SU-DHL-6 (cell line): ENCODE results near the gene MMRN1.

Experiments
- H2AFZ ChIP-seq: fragments of 200-600 bp; sonication (generic); 2 replicates; pipeline ENCODE4 v1.6.1; 2014; ENCODE audit warnings: low read depth, mild to moderate bottlenecking, moderate library complexity, mixed read lengths, antibody characterized with exemption, low read length; ENCODE audit not compliant: severe bottlenecking
- H3F3A ChIP-seq: fragments of 200-600 bp; shearing (Covaris generic); 2 replicates; pipeline ENCODE4 v1.6.0; 2016; ENCODE audit warnings: antibody characterized with exemption, mild to moderate bottlenecking; ENCODE audit not compliant: insufficient read depth
- H3K27ac ChIP-seq: fragments of 200-600 bp; sonication (generic); 2 replicates; pipeline ENCODE4 v1.5.1; 2016; ENCODE audit warnings: low read depth, mild to moderate bottlenecking, low read length, moderate library complexity, mixed read lengths
- H3K27me3 ChIP-seq: fragments of 200-600 bp; sonication (generic), shearing (Covaris generic); 2 replicates; pipeline ENCODE4 v1.6.0; 2014; ENCODE audit warnings: mild to moderate bottlenecking, low read length
- H3K36me3 ChIP-seq: fragments of 200-600 bp; sonication (generic); 2 replicates; pipeline ENCODE4 v1.6.1; 2014; ENCODE audit warnings: mild to moderate bottlenecking, low read length, mixed read lengths
- H3K4me2 ChIP-seq: fragments of 300-600, 200-600 bp; shearing (Covaris generic), sonication (generic); 2 replicates; pipeline ENCODE4 v1.6.0; 2014; ENCODE audit warnings: low read length, low read depth, mild to moderate bottlenecking; ENCODE audit not compliant: poor library complexity, severe bottlenecking
- H3K4me3 ChIP-seq: fragments of 200-600 bp; sonication (generic); 2 replicates; pipeline ENCODE4 v1.5.1; 2014; ENCODE audit warnings: antibody characterized with exemption, low read length, mild to moderate bottlenecking, mixed read lengths; ENCODE audit not compliant: insufficient read depth, poor library complexity, severe bottlenecking
- H3K79me2 ChIP-seq: fragments of 200-600 bp; sonication (generic); 2 replicates; pipeline ENCODE4 v1.6.1; 2014; ENCODE audit warnings: mild to moderate bottlenecking, low read length, moderate library complexity; ENCODE audit not compliant: insufficient read depth
- H3K9ac ChIP-seq: fragments of 200-600 bp; sonication (generic); 2 replicates; pipeline ENCODE4 v1.7.0; 2014; ENCODE audit warnings: mild to moderate bottlenecking, low read length
- H3K9me2 ChIP-seq: fragments of 200-600 bp; sonication (generic); replicated peaks from 2 replicates; pipeline ENCODE4 v1.6.1; 2014; ENCODE audit warnings: low read length; ENCODE audit not compliant: insufficient read depth
- H3K9me3 ChIP-seq: fragments of 200-600 bp; sonication (generic); 2 replicates; pipeline ENCODE4 v1.6.1; 2014; ENCODE audit warnings: low read length, mixed read lengths; ENCODE audit not compliant: insufficient read depth
- H4K20me1 ChIP-seq: fragments of 200-600 bp; sonication (generic); 2 replicates; pipeline ENCODE4 v1.6.1; 2014; ENCODE audit warnings: low read depth, mild to moderate bottlenecking, antibody characterized with exemption, low read length, moderate library complexity, mixed read lengths
- CTCF ChIP-seq: fragments of 200-600 bp; sonication (generic); IDR thresholded peaks from one replicate; pipeline ENCODE4 v1.5.1; 2017; ENCODE audit warnings: antibody characterized with exemption, mild to moderate bottlenecking, low read length, moderate library complexity; ENCODE audit not compliant: insufficient read depth, poor library complexity, severe bottlenecking
- EZH2phosphoT487 ChIP-seq: fragments of 200-600 bp; sonication (generic), shearing (Covaris generic); conservative IDR thresholded peaks from 2 replicates; pipeline ENCODE4 v1.6.1; 2018; ENCODE audit warnings: mild to moderate bottlenecking, antibody characterized with exemption, low read length, moderate library complexity, mixed read lengths

The MMRN1 gene

GRCh38 chr4:89878611-89879010 is 16.0 kb upstream of the MMRN1 start:
- Histone ChIP-seq H3K9me3 (no peaks in the 10 kb centered on the region), H3F3A (no peaks in the 10 kb centered on the region), H3K27me3 (no peaks in the 10 kb centered on the region), H3K9me2 (no peaks in the 10 kb centered on the region), H2AFZ (no peak overlapping the region), H3K9ac (no peak overlapping the region), H3K27ac (no peak overlapping the region), H4K20me1 (no peaks in the 10 kb centered on the region), H3K4me2 (no peak overlapping the region), H3K36me3 (no peaks in the 10 kb centered on the region), H3K79me2 (no peaks in the 10 kb centered on the region), H3K4me3 (no peak overlapping the region)
- TF ChIP-seq CTCF (no peak), EZH2phosphoT487 (no peak)

DNA sequence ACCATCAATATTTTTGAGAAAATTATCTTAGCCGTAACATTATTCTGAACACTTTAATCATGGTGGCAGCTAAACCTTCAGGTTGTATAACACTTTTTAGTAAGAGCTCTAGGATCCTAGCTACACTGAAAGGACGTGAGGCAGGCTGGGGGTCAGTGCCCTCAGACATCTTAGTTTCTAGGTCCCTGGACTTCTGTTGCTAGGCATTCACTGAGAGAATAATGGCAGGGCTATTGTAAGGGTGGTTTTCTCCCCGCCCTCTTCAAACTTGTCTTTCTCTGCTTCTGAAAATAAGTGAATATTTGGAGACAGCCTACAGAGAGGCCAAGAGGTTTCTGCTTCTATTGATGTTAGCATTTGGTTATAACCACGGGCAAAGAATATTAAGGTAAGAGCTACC is 15.4 kb upstream of the MMRN1 start:
- H2AFZ ChIP-seq: no peak overlapping the region
- no peaks in the 10 kb centered on the region for H3K9me3 ChIP-seq
- H3K79me2 ChIP-seq: no peaks in the 10 kb centered on the region
- H3K27ac ChIP-seq: no peak overlapping the region
- H3K4me2 ChIP-seq: no peak overlapping the region
- no peaks in the 10 kb centered on the region for H3K27me3 ChIP-seq
- H3K4me3 ChIP-seq: no peak overlapping the region
- H3F3A ChIP-seq: no peaks in the 10 kb centered on the region
- TF ChIP-seq CTCF (no peak), EZH2phosphoT487 (no peak)
- H3K9me2 ChIP-seq: no peaks in the 10 kb centered on the region
- H4K20me1 ChIP-seq: no peaks in the 10 kb centered on the region
- H3K9ac ChIP-seq: no peak overlapping the region
- no peaks in the 10 kb centered on the region for H3K36me3 ChIP-seq

DNA sequence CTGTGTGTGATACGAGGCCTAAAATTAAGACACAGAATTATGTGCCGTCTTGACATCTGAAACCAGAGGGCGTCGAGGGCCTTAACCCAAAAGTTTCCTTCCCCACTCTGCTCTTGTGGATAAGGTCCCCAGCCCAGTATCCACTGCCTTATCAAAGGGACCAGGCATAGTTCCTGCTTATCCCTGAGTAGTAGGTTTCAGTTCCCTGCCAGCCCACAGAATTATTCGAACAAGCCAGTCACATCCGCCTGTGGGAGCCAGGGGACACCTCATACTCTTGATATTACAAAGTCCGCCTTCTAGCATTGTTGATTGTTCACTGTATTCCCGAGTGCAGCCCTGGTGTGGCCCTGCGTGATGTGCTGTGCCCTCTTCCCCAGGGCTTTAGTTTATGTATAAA is 5.4 kb upstream of the MMRN1 start:
- Histone ChIP-seq H3K27ac (no peak overlapping the region), H3K79me2 (no peaks in the 10 kb centered on the region), H3K4me2 (no peak overlapping the region), H3K9me2 (no peaks in the 10 kb centered on the region), H3K9ac (no peak overlapping the region), H3K27me3 (no peaks in the 10 kb centered on the region), H3K9me3 (no peaks in the 10 kb centered on the region), H3F3A (no peaks in the 10 kb centered on the region), H3K4me3 (no peak overlapping the region), H2AFZ (no peak overlapping the region), H4K20me1 (no peaks in the 10 kb centered on the region), H3K36me3 (no peaks in the 10 kb centered on the region)
- TF ChIP-seq EZH2phosphoT487: no peak
- no peak for TF ChIP-seq CTCF

DNA sequence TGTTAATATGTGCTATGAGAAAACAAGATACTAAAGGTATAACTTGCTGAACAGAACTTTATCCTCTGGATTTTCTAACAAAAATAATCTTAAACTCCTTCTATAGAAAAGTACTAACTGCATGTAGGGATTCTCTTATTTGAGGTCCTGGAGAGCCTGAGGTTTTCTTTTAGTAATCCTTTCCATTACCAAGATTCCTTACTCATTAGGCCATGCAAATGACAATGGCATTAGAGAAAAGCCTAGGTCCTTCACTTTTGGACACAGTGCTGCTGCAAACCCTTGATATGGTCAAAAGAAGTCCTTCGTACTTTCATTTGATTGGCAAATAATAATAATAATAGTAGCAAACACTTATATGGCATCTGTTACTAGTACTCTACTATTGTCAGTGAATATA is 3.2 kb downstream of the MMRN1 start:
- Histone ChIP-seq H3K4me2 (no peak overlapping the region), H3K9ac (no peak overlapping the region), H2AFZ (no peak overlapping the region)

More for the DNA sequence above, 3.2 kb downstream of the MMRN1 start:
- Histone ChIP-seq H3K9me3 (no peaks in the 10 kb centered on the region), H3K36me3 (no peaks in the 10 kb centered on the region), H4K20me1 (no peaks in the 10 kb centered on the region), H3K4me3 (no peak overlapping the region), H3K79me2 (no peaks in the 10 kb centered on the region), H3K9me2 (no peaks in the 10 kb centered on the region), H3K27ac (no peak overlapping the region), H3F3A (no peaks in the 10 kb centered on the region), H3K27me3 (no peaks in the 10 kb centered on the region)
- TF ChIP-seq EZH2phosphoT487 (no peak), CTCF (no peak)
